ENCODE measurements around the gene KLK12. TPM values are rescaled to one million over a fixed set of nuclear protein-coding genes. Genes with fewer than 3 reads are reported as not detected.
A peak's percentile ranks its signal among the peaks of the same experiment; 100 is the strongest.

The KLK12 gene
- total RNA-seq, 1 experiment from 2014 or later, result not detected

DNA sequence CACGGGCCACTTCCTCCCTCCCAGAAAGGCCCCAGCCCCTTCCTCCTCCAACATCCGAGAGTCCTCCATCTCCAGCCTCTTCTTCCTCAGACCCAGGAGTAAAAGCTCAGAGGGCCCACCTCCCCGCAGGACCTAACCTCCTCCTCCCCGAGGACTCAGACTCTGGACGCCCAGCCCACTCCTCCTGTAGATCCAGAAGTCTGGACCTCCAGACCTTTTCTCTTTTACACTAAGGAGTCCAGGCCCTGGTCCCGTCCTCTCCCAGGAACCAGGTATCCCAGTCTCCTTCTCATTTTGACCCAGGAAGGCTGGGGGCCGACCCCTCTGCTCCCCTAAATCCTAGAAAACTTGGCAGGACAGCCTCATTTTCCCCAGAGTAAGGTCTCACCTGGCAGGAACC is 31.5 kb downstream of the KLK12 start:
- H3K4me3 Mint-ChIP-seq, result no peak overlapping the region
- no peaks in the 10 kb centered on the region for H3K79me1 ChIP-seq (ENCODE audit: insufficient read depth, low read depth, low read length, poor library complexity, severe bottlenecking)
- H4K91ac ChIP-seq (ENCODE audit: insufficient read length, low read depth, low read length), result peak overlapping the region; percentile 32
- H3K9me3 Mint-ChIP-seq, result no peaks in the 10 kb centered on the region
- no peak overlapping the region for H3K9ac ChIP-seq (ENCODE audit: extremely low read depth, insufficient read length, low read length)
- no peak overlapping the region for H3K56ac ChIP-seq (ENCODE audit: insufficient read length, low read depth, low read length)
- no peak overlapping the region for H3T11ph ChIP-seq (ENCODE audit: low read length)
- no peak overlapping the region for H2AFZ ChIP-seq (ENCODE audit: low read length)
- H2BK20ac ChIP-seq (ENCODE audit: low read depth, low read length, poor library complexity, severe bottlenecking), result no peak overlapping the region
- H3K4me1 Mint-ChIP-seq, result peaks cover 22 to 28% of the 10 kb centered on the region in 2 experiments
- no peak overlapping the region for H2BK15ac ChIP-seq (ENCODE audit: low read depth, low read length)
- H3K4me2 ChIP-seq (ENCODE audit: insufficient read depth, insufficient read length, low read length), result no peak overlapping the region
- H4K8ac ChIP-seq (replicated peaks; ENCODE audit: insufficient read length, low read depth, low read length), result no peak overlapping the region
- no peak overlapping the region for H2BK120ac ChIP-seq (ENCODE audit: low read depth, low read length, poor library complexity, severe bottlenecking)
- peaks cover 38% of the 10 kb centered on the region for H3K27me3 Mint-ChIP-seq (ENCODE audit: low read depth)
- no peak overlapping the region for H3K4ac ChIP-seq (ENCODE audit: low read depth, low read length)
- H3K18ac ChIP-seq (ENCODE audit: insufficient read length, low read depth, low read length), result no peak overlapping the region
- H3K23ac ChIP-seq (ENCODE audit: insufficient read length, low read depth, low read length), result no peak overlapping the region
- no peak overlapping the region for H3K27ac ChIP-seq (ENCODE audit: insufficient read length, low read depth, low read length)
- no peak for TF ChIP-seq CTCF (conservative IDR thresholded peaks at IDR 0.05)
- H3K23me2 ChIP-seq (ENCODE audit: insufficient read length, low read depth, low read length, poor library complexity, severe bottlenecking), result peaks cover 6% of the 10 kb centered on the region
- H2AK5ac ChIP-seq (ENCODE audit: insufficient read length, low read length), result no peak overlapping the region
- H3K79me2 ChIP-seq (ENCODE audit: insufficient read depth, low read length), result no peaks in the 10 kb centered on the region
- H4K20me1 ChIP-seq (ENCODE audit: control insufficient read depth, insufficient read depth, insufficient read length), result no peaks in the 10 kb centered on the region
- no peak overlapping the region for H3K14ac ChIP-seq (ENCODE audit: insufficient read depth, low read length)
- no peaks in the 10 kb centered on the region for H3K9me3 ChIP-seq (ENCODE audit: control insufficient read depth, low read depth, low read length)
- H3K27me3 ChIP-seq (ENCODE audit: insufficient read depth, low read length), result no peaks in the 10 kb centered on the region
- DNase-seq, result no peak
- no peak overlapping the region for H3K27ac Mint-ChIP-seq
- WGBS (ENCODE audit: extremely low coverage, insufficient read length, low lambda C conversion rate), result no CpG with 5 or more reads among the region's 7 CpGs
- no peak overlapping the region for H2BK12ac ChIP-seq (ENCODE audit: insufficient read length, low read depth, low read length)
- H3K4me1 ChIP-seq (ENCODE audit: insufficient read depth, low read length), result 0 out of 2 replicates have a peak, but pooled peaks cover 4% of the 10 kb centered on the region
- no peak overlapping the region for H4K5ac ChIP-seq (ENCODE audit: insufficient read length, low read depth, low read length)
- no peak overlapping the region for H2BK5ac ChIP-seq (ENCODE audit: insufficient read length, low read length)
- no peaks in the 10 kb centered on the region for H3K36me3 Mint-ChIP-seq (ENCODE audit: insufficient read depth in 1 of 3, low read depth in 3 of 3)
